ENCODE data around the gene SH3RF3. TPM values are rescaled to one million over a fixed set of nuclear protein-coding genes. Genes with fewer than 3 reads are reported as not detected.
"Not testable (repeated sequence)": the region's sequence is repeated elsewhere in the genome, so short reads cannot be mapped to it uniquely, and the experiment has no call there.

The SH3RF3 gene
- total RNA-seq, 2 donors from 2014 or later: 1.4 to 17.0 TPM

DNA sequence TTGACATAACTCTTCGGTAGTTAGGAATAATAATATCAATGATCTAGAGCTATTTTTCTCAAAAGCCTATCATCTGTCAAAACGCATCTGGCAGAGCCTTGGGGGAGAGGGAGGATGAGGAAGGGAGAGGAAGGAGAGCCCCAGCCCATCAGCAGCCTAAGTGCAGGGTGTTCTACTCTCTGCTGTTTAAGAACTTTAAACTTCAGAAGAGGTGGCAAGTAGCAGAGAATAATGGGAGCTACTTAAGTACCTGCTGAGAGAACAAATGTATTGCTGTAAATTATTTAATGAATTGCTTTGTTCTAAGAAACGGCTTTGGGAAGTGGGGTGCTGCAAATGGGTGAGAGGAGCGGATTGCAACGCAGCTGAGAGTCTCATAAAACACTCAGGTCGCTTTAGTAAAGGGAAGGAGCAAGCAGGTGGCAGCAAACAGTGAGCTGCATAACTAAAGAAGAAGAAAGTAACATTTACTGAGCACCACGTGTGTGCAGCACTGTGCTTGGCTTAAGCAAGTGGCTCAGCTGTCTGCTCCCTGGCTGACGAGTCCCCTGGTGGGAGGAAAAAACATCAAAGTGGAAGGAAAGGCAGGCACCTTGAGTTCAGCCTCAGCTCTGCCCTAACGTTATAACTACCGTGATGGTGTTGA, 26.3 kb upstream of the SH3RF3 start:
- DNase-seq (ENCODE audit: low spot score): no peak
- H3K4me3 ChIP-seq: no peak overlapping the region
- intact Hi-C loops (cut with DNase I): no loop called here
- 28% methylated on average over 10 of the region's 10 CpGs for WGBS
- H3K27ac ChIP-seq: no peak overlapping the region
- TF ChIP-seq POLR2AphosphoS5 (IDR thresholded peaks at IDR 0.05) (no peak), POLR2A (IDR thresholded peaks at IDR 0.05) (no peak), CTCF (IDR thresholded peaks at IDR 0.05) (no peak)
- no peaks in the 10 kb centered on the region for H3K36me3 ChIP-seq
- H3K4me1 ChIP-seq (replicated peaks): no peaks in the 10 kb centered on the region
- no peaks in the 10 kb centered on the region for H3K9me3 ChIP-seq
- H3K27me3 ChIP-seq (replicated peaks; ENCODE audit: insufficient read depth): no peaks in the 10 kb centered on the region

DNA sequence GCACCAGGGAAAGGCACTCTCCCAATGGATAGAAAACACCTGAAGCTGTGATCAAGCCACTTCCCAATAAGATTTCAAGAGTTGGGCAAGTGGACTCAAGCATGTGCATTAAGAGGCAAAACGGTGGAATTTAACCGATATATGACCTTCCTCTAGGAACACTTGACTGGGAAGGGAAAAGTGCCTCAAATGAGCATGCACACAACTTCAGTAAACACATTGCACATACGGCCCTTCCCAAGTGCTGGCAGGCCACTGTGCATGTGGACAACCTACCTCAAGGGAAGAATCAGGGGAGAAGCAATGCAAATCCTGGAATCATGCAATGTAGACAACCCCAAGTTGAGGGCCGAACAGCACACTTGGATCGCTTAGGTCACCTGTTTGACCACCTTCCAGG, 23.9 kb upstream of the SH3RF3 start:
- WGBS: 91% methylated on average over 5 of the region's 5 CpGs
- H3K4me3 ChIP-seq: no peak overlapping the region

DNA sequence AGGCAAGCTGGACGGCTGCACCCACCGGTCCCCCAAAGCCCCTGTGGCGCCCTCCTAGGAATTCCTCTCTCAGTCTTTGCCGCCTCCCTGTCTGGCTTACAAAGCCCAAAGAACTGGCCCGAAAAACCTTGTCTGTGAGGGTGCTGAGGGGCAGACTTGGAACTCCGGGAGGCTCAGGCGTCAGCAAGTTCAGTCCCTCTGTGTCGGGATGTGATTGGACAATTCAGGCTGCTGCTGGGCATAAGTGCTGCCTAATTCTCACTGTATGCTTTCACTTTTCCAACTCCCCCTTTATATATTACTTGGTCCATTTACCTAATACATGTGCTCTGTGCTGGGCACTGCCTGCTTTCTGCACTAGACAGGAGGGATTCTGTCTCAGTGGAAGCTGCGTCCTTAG, 20.3 kb upstream of the SH3RF3 start:
- Histone ChIP-seq H3K36me3 (no peaks in the 10 kb centered on the region), H3K4me3 (no peak overlapping the region), H3K4me1 (replicated peaks) (no peaks in the 10 kb centered on the region), H3K9me3 (no peaks in the 10 kb centered on the region), H3K27me3 (replicated peaks; ENCODE audit: insufficient read depth) (no peaks in the 10 kb centered on the region), H3K27ac (no peak overlapping the region)
- WGBS: 92% methylated on average over 9 of the region's 9 CpGs
- no peak for DNase-seq (ENCODE audit: low spot score)
- intact Hi-C loops (cut with DNase I): no loop called here
- TF ChIP-seq CTCF (IDR thresholded peaks at IDR 0.05): no peak
- TF ChIP-seq POLR2A (IDR thresholded peaks at IDR 0.05): no peak
- TF ChIP-seq POLR2AphosphoS5 (IDR thresholded peaks at IDR 0.05): no peak

More for the DNA sequence above, 23.9 kb upstream of the SH3RF3 start:
- no peak for TF ChIP-seq POLR2AphosphoS5 (IDR thresholded peaks at IDR 0.05)
- no peak for TF ChIP-seq CTCF (IDR thresholded peaks at IDR 0.05)
- no peak for TF ChIP-seq POLR2A (IDR thresholded peaks at IDR 0.05)
- DNase-seq (ENCODE audit: low spot score): no peak
- Histone ChIP-seq H3K36me3 (no peaks in the 10 kb centered on the region), H3K9me3 (no peaks in the 10 kb centered on the region), H3K27me3 (replicated peaks; ENCODE audit: insufficient read depth) (no peaks in the 10 kb centered on the region), H3K4me1 (replicated peaks) (no peaks in the 10 kb centered on the region), H3K27ac (no peak overlapping the region)
- intact Hi-C loops (cut with DNase I): no loop called here

DNA sequence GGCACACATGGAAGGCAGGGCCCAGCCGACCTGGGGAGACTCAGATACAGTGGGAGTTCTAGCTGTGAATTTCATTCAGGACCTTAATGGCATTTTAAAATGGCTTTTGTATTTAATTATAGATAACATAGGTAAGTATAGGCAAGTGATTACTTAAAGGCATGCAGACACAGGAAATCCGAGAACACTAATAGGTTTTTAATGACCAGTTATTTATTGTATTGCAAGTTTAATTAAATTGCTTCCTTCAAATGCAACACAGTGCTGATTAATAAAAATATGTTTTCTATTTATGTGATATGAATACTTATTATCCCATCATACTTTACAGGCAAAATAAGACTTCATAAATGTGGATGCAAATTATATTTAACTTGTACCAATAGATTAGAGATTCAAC, 19.7 kb upstream of the SH3RF3 start:
- TF ChIP-seq CTCF (IDR thresholded peaks at IDR 0.05) (no peak), POLR2AphosphoS5 (IDR thresholded peaks at IDR 0.05) (no peak), POLR2A (IDR thresholded peaks at IDR 0.05) (no peak)
- 79% methylated on average over 2 of the region's 2 CpGs for WGBS
- H3K4me3 ChIP-seq: no peak overlapping the region
- H3K27ac ChIP-seq: no peak overlapping the region
- H3K36me3 ChIP-seq: no peaks in the 10 kb centered on the region
- H3K4me1 ChIP-seq (replicated peaks): no peaks in the 10 kb centered on the region
- no peaks in the 10 kb centered on the region for H3K27me3 ChIP-seq (replicated peaks; ENCODE audit: insufficient read depth)
- intact Hi-C loops (cut with DNase I): no loop called here
- no peaks in the 10 kb centered on the region for H3K9me3 ChIP-seq
- no peak for DNase-seq (ENCODE audit: low spot score)

DNA sequence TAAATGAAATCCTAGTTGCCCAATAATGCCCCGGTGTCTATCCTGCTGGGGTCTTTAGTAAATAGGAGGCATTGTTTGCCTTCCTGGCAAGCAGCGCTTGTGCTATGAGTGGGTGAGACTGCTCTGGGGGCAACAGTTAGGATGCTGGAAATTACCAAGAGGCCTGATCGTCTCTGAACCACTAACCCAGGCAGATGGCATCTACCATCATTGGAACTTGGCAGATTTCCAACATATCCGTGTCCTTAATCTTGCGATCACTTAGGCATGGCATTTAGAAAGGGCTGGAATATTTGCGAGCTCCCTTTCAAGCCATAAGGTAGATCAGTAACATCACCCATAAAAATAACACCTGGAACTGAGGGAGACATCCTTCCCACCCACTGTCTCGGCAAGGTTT, 18.8 kb upstream of the SH3RF3 start:
- WGBS: 38% methylated on average over 7 of the region's 7 CpGs
- TF ChIP-seq POLR2AphosphoS5 (IDR thresholded peaks at IDR 0.05) (no peak), POLR2A (IDR thresholded peaks at IDR 0.05) (no peak), CTCF (IDR thresholded peaks at IDR 0.05) (no peak)
- intact Hi-C loops (cut with DNase I): no loop called here
- Histone ChIP-seq H3K4me3 (no peak overlapping the region), H3K36me3 (no peaks in the 10 kb centered on the region), H3K27ac (no peak overlapping the region), H3K27me3 (replicated peaks; ENCODE audit: insufficient read depth) (no peaks in the 10 kb centered on the region), H3K4me1 (replicated peaks) (no peaks in the 10 kb centered on the region), H3K9me3 (no peaks in the 10 kb centered on the region)
- no peak for DNase-seq (ENCODE audit: low spot score)

GRCh38 chr2:109117181-109117580, 11.8 kb upstream of the SH3RF3 start:
- 83% methylated on average over 9 of the region's 9 CpGs for WGBS
- H3K27me3 ChIP-seq (replicated peaks; ENCODE audit: insufficient read depth); intact Hi-C loops (cut with DNase I); DNase-seq (ENCODE audit: low spot score); H3K36me3 ChIP-seq; H3K4me3 ChIP-seq; H3K27ac ChIP-seq; H3K4me1 ChIP-seq (replicated peaks); H3K9me3 ChIP-seq: not testable (repeated sequence)
